Inflammatory macrophage treated with lipopolysaccharide for 1 hour (primary cell): ENCODE data around the gene OMP.

Experiments used
- DNase-seq, 2 donors: peaks; one replicate each; pipeline ENCODE4 v3.0.0-alpha.2; 2020 to 2022

OMP gene

GRCh38 chr11:77108436-77108835 lies 5.8 kb downstream of the OMP start:
- no peak for DNase-seq

DNA sequence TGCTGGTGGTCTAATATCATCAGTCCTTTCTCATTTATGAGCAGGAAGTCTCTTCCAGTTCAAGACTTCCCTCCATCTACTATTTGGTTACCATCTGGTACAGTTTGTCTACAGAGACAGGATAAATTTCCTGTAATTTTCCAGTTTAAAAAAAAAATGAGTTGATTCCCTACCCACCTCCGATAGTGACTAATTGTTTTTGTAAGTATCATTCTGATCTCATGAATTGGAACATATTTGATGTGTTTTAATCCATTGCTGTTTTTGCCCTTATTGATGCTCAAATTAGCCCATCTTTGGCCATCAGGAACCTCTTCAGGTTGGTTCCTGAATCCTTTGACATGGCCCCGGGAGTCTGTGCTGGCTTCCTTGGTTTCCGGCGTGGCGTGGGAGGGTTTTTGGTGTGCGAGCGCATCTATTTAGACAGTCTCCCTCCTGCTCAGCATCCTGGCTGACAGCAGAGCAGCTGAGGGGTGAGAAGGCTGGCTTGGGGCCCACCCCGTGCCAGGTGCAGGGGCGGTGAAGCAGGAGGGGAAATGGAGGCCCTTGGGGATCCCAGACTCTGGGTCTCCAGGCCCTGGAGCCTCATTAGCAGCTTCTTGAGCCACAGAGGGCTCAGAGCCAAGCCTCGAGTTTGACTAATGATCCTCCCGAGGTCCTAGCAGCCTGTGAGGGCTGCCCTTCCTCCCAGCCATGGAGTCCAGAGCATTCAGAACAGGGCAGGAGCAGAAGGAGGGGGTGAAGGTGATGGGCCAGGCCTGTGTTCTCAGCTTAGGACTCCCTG lies 6.8 kb downstream of the OMP start:
- DNase-seq = no peak

DNA sequence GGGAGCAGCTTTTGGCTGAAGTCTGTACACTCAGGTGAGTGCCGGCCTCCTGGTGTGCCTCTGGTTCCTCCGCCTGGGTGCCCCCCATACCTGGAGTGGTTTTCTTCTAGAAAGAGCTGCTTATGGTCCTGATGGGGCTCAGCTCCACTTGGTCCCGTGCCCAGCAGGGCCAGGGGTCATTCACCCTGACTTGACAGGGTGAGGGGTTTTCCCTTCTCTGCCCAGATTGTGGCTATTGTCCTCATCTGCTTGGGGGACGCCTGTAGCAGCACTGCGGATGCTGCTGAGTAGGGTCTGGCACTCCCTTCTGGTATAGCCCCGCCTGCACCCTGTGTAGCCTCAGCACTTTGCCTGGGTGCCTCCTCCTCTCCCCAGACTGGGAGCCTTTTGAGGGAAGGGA lies 8.2 kb downstream of the OMP start:
- DNase-seq = no peak

DNA sequence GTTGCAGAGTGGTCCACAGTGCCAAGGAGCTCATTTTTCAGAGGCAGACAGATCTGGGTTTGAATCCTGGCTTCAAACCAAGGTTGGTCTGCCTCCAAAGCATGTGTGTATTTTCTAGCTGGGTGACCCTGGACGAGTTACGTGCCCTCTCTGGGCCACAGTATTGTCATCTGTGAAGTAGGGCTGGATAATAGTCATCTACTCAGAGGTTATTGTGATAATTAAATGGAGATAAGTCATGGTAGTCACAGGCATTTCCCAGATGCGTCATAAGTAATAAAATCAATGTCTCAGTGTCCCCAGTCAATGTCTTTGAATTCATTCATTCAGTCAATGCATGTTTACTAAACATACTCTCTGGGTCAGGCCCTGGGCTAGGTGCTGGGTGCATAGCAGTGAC lies 8.6 kb downstream of the OMP start:
- no peak for DNase-seq

DNA sequence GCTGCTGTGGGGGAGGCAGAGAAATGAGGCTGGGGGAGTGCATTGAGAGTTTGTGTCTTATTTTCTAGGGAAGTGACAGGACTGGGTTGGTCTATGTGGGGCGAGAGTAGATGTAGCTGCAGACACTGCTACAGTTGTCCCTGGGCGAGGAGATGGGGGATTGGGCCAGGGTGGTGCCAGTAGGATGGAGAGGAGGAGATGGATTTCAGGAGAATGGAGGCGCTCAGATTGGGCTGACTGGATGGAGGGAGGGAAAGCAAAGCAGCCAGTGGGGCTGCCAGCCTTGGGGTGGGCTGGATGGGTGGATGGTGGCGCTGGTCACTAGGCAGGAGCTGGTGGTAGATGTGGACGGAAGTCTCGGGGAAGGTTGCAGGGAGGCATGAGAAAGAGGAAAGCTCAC lies 9.3 kb downstream of the OMP start:
- DNase-seq = no peak

DNA sequence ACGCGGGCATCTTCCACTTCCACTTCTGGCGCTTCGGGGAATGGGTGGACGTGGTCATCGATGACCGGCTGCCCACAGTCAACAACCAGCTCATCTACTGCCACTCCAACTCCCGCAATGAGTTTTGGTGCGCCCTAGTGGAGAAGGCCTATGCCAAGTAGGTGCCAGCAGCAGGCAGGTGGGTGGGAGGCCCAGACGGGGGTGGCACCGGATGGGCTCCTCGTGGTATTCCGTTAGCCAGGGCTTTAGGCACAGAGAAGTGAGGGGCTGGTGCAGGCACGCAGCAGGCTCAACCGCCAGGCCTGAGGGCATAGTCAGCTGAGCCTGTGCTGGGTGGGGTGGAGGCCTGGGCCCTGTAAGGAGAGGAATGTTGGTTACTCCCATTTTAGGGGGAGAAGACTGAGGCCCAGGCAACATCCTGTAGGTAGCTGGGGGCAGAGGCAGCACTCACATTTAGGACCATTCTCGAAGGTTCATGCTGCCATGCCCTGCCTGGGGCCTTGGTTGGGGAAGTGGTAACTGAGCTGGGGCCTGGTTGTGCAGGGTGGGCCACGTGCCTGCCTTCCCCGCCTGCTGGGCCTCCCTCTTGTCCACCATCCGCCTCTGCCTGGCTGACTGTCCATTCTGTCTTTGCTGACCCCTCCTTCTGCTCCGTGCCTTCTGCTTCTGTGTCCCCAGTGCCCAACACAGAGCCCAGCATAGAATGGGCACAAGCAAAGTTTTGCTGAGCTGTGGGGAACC lies 10.2 kb downstream of the OMP start:
- DNase-seq = no peak

GRCh38 chr11:77113382-77114088 lies 10.9 kb downstream of the OMP start:
- peak in 1 of 2 donors; percentile 26 for DNase-seq

- DNase-seq = no peak
Observed at GRCh38 chr11:77114089-77114463, 11.4 kb downstream of the OMP start.

GRCh38 chr11:77115181-77115611 lies 12.6 kb downstream of the OMP start:
- DNase-seq = no peak

GRCh38 chr11:77115956-77116355 lies 13.3 kb downstream of the OMP start:
- no peak for DNase-seq

- DNase-seq = no peak
Observed at GRCh38 chr11:77117492-77117891, 14.9 kb downstream of the OMP start.

GRCh38 chr11:77118086-77118485 lies 15.4 kb downstream of the OMP start:
- no peak for DNase-seq

DNA sequence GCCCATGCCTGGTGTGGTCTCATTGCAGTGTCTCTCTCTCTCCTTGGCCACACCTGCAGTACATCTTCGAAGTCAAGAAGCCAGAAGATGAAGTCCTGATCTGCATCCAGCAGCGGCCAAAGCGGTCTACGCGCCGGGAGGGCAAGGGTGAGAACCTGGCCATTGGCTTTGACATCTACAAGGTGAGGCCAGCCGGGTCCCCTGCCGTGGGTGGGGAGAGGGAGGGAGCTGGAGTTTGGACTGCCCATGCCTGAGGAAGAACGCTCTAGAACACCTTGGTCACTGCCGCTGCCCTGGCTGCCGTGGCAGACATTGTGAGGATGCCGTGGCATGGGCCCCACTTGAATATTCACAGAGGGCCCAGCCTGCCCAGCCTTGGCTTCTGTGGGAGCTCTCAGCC lies 16.3 kb downstream of the OMP start:
- no peak for DNase-seq

GRCh38 chr11:77119531-77119936 lies 16.9 kb downstream of the OMP start:
- DNase-seq = no peak

DNA sequence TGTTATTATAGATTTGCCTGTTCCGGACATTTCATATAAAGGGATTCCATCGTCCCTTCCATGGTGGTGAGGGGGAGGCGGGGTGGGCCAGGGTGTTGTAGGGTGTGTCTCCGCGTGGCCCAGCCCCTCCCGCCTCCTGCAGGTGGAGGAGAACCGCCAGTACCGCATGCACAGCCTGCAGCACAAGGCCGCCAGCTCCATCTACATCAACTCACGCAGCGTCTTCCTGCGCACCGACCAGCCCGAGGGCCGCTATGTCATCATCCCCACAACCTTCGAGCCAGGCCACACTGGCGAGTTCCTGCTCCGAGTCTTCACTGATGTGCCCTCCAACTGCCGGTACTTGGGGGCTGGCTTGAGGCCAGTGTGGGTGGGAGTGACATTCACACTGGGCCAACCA lies 17.9 kb downstream of the OMP start:
- no peak for DNase-seq

- no peak for DNase-seq
Observed at GRCh38 chr11:77121096-77121640, 18.5 kb downstream of the OMP start.

GRCh38 chr11:77121876-77122575 lies 19.4 kb downstream of the OMP start:
- DNase-seq = no peak

DNA sequence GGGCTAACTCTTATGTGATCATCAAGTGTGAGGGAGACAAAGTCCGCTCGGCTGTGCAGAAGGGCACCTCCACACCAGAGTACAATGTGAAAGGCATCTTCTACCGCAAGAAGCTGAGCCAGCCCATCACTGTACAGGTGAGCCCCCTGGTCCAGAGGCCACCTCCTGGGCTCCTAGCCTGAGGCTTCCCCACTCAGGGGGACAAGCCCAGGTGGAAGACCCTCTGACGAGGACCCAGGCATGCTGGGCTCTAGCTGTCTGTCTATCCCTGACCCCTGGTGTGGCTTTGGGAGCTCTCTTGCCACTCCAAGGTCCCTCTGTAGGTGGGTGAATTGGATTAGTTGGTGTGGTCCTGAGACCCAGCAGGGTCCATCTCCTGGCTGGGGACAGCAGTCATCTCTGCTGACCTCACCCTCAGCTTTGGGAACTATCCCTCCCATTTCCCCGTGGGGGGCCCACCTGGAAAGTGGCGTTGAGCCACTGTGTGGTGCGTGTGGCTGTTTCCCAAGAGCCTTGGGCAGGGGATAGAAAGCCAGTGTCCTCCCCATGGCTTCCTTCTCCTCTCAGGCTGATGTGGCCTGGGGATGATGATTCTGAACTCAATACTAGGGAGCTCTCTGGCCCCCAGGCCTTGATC lies 20.1 kb downstream of the OMP start:
- no peak for DNase-seq

DNA sequence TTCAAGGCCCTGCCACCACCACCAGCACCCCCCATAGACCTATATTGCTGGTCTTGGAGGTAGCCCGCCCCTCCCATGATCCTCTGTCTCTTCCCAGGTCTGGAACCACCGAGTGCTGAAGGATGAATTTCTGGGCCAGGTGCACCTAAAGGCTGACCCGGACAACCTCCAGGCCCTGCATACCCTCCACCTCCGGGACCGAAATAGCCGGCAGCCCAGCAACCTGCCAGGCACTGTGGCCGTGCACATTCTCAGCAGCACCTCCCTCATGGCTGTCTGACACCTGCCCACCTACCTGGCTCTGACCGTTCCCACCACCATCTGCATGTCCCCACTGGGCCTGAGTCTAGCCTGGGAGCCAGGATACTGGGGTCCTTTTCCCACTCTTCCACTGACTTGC lies 21.0 kb downstream of the OMP start:
- DNase-seq = no peak

DNA sequence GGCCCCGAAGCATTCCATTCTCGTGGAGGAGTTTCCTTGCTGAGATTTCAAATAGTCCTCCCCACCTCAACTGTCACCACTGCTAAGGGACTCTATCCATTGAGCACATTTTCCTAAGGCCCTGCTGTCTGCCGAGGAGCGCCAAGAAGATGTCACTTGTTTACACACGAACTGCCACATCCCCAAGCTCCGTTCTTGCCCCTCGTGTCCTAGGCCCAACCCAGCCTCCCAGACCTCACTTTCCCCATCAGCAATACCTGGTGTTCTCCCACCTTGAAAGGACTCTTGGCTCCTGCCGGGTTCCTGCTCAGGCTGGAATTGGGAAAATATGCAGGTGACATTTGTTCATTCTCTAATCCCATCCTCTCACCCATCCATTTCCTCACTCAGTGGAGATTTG lies 21.4 kb downstream of the OMP start:
- no peak for DNase-seq

DNA sequence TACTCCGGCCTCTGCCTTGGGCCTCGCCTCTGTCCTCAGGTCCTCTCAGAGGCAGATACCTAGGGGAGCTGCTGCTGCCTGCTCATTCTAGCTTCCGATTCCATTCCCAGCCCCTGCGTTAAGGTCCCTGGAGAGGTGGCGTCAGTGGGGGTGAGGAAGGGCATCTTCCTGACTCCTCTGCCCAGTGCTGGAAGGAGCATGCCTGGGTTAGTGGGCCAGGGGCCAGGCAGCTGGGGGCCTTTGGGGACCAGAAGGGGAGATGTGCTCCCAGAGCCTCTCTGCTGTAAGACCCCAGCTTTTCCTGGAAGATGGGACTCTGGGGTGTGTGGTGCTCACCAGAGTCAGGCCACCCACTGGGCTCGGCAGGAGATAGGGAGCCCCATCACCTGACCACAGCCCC lies 21.8 kb downstream of the OMP start:
- no peak for DNase-seq

DNA sequence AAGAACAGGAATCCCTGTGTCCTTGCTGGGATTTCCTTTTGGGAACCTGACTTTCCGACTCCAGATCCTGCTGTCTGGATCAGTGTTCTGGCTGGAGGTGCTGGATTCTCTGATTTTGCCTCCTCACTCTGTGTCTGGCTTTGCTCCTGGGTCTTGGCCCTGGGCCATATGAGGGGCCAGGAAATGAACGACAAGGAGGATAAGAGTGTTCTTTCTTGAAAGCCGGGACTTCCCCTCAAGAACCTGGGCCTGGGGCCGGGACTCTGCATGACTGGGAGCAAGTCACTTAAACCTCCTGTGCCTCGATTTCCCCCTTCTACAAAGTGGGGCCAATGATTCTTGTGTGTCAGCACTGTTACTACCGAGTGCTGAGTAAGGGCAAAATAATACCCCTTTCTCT lies 22.6 kb downstream of the OMP start:
- no peak for DNase-seq

DNA sequence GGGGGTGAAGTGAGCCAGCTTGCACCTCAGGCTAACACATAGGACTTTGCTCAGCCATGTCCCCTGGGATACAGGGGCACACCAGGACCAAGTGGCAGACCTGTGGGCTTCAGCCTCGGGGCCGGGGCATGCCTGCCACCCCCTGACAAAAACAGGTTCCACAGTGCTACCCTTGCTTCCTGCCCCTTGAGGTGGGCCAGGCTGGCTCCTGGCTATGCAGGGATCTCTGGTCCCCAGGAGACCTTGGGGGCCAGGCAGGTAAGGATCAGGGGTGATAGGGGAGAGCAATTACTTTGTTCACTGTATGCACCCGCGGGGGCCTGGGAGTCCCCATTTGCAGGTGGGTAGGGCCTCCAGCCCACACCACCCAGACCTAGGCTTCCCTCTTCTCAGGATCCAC lies 23.1 kb downstream of the OMP start:
- no peak for DNase-seq
